GM15510 (cell line): ENCODE measurements around the gene TPP2.

ENCODE experiments used
- POLR2A ChIP-seq: IDR thresholded peaks from 3 replicates; pipeline ENCODE4 v1.6.1; 2011; ENCODE audit warnings: borderline replicate concordance; ENCODE audit not compliant: insufficient read length; ENCODE audit errors: extremely low read depth

The TPP2 gene

DNA sequence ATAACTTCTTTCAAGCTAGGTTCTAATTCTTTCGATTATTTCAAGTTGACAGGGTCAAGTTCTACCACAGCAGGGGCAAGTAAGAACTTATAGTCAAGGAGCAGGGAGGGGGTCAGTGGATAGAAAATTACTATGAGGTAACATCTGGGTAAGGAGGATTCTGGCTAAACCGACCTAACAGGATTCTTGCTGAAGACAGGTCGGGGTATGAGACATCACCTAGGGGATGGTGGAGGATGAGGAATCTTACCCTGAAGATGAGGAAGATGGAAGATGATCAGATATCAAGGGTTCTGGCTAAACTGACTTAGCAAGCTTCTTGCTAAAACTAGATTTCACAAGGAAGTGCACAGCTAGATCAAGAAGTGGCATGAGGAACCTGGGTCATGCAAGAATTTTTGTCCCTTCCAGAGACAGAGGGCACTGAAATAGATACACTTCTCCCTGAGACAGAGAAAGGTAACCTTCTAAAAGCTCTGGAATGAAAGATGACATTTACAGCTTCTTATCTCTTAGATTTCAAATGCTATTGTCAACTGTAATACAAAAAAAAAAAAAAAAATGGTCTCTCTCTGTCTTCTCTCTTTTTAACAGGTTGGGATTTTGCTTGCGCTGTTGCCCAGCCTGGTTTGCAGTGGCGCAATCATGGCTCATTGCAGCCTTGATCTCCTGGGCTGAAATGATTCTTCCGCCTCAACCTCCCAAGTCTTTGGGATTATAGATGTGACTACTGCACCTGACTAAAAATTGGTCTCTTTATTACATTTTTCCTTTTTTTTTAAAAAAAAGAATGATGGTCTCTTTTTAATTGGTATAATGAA lies 107.7 kb downstream of the TPP2 start:
- no peak for TF ChIP-seq POLR2A

DNA sequence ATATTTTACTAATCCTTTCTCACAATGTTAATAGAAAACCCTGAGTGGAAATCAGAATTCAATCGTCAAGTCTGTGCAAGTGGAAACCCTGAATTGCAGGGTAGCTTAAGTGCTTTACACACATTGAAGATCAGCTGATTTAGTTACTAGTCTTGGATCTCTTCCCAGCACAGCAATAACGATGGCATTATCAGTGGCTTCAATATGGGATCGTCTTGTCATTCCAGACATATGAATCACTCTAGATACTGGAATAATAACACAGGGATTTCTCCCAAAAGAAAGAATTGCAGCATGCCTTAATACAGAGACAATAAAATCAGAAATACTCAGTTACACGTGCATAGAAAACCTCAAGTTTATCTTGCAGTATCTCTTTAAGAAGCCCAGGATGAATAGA lies 110.7 kb downstream of the TPP2 start:
- TF ChIP-seq POLR2A: no peak

DNA sequence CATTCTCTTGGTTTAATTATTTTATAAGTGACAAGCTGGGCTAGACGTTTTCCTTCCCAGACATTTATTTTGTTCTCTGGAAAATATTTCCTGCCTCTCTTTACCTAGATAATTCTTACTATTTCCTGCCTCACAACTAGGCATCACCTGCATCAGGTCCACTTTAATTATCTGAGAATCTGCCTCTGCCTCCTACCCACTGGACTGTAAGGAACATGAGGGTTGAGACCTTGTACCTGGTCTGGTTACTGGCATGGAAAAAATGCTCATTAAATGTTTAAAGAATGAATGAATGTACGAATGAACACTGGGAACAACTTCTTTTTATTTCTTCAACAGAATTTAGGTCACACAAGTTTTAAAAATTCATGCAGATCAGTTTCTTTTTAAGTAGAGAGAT lies 111.4 kb downstream of the TPP2 start:
- TF ChIP-seq POLR2A: no peak

DNA sequence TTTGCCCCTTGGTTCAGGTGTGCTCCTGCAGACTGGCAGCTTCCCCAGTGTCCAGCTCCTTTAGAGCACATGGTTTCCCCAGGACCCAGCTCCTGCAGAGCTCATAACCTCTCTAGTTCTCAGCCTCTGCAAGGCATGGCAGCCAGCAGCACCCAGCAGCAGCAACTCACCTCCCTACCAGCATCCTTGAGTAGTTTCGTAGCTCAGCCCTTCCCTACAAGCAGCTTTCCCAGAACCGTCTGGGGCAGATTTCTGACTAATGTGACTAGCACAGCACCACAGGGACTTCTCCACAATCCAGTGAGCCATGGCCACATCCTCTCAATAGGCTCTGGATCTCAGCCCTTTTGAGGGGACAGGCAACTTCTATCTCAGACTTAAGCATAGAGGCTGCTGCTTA lies 112.2 kb downstream of the TPP2 start:
- TF ChIP-seq POLR2A: no peak

DNA sequence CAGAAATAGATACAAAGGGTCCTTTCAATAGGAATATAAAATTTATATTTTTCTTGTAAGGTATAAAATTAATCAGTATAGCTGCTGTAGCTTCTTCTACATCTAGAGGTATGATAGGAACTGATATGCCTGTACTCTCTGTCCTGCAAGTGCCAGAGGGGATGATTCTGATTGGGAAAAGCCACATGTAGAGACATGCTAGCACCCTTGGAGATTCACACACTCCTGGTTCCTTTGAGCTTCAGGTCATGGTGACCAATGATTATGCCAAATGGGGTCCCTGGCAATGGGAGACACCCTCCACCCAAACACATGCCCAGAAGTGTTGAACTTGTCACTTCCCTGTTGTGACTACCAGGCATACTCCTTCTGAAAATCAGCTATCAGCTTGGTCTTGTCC lies 112.8 kb downstream of the TPP2 start:
- no peak for TF ChIP-seq POLR2A

DNA sequence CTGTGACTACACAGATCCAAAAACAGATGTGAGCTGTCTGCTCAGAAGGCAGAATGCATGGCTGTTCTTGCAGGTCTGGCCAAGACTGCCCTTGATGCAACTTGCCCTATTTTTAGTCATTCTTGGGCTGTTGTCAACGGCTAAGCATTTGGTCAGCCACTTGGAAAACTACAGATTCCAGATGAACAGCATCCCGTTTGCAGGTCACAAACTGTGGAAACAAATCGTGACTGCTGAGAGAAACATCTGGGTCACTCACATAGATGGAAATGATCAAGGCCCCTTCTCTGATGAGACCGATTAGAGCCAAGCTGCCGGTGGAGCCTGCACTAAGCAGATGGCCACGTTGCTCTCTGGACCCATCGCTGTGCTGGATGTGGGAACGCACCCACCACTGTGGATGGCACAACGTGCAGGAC lies 113.5 kb downstream of the TPP2 start:
- no peak for TF ChIP-seq POLR2A

DNA sequence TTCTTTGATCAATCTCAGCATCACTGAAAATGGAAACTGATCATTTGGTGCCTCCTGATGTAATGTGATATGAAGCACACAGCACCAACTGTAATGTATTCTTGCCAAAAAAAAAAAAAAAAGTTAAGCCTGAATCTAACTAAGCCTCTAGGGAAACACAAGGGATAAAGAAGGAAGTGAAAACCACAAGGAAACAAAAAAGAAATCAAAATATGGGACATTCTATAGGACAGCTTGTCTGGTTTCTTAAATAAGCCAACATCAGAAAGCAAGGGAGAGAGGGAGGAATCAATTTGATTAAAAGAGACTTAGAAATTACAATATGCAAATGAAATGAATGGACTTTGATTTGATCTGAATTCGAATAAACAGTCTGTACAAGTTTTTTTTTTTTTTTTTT lies 118.7 kb downstream of the TPP2 start:
- no peak for TF ChIP-seq POLR2A

DNA sequence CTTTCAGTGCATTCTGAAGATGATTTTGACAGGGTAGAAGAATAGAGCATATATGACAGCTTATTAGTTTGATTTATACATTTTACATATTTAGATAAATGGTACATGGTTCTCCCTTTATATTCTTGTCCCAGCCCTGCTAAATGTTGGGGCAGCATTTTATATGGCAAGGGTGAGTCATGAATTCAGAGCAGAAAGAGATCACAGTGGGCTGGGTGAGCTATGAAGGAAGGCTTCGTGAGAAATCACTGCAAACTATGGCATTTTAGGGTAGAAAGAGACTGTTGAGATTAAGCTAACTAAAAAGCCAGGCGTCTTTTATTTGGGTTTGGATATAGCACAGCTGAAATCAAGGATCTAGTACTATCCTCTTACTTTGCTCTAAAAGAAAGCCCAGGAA lies 122.0 kb downstream of the TPP2 start:
- TF ChIP-seq POLR2A: no peak

DNA sequence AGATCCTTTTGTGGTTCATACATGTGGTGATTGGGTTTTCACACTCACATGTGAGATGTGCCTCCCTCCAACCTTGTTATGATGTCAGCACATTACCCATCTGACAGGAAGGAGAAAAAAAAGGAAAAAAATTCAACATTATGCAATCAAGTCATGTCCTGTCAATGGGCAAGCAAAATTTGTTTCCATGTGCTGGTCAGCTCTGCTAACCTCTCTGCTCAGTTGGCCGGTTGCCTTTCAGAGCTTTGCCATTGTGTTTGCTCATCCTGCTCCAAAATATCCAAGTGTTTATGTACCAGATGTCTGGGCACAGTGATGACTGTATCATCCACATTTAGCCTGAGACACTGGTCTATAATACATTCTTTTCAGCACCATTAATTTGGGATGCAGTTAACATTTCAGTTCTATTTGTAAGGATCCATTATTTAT lies 125.0 kb downstream of the TPP2 start:
- TF ChIP-seq POLR2A: no peak

DNA sequence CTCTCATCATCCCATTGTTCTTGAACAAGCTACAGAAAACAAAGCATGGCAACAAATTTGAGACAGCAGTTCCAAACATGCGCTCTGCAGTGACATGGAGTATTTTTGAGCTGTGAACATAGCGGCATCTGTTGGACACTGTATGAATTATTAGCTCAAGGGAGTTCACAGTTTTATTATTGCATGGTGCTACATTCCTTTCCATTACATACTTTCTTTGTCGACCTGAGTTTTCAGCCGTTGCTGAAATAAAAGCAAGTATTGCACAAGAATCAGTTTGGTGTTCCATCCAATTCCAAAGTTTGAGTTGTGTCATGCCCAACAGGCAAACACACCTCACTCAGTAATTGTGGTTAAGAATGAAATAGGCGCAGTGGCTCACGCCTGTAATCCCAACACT lies 128.1 kb downstream of the TPP2 start:
- TF ChIP-seq POLR2A: no peak

DNA sequence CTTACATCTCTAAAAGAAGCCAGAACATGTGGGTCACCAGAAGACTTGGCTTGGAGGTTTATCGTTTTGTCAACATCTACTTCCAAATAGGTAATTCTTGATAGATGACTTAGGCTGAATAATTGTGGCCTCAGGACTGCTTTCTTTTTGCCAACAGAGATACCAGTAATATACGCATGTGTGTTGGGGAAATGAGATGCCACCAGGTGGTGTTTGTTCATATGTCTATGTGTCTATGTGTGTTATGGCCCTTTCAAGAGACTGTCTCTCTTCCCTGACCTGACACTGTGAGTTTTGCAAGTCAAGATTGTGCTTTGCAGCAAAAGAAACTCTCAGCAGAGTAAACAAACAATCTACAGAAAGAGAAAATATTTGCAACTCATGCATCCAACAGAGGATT lies 129.6 kb downstream of the TPP2 start:
- no peak for TF ChIP-seq POLR2A
